Breast epithelium (tissue), 3 donors: ENCODE measurements around the gene DCBLD1.

Experiments used
- CTCF ChIP-seq, 3 donors: fragments of 450-650 bp; IDR thresholded peaks; one replicate each; pipeline ENCODE4 v1.5.1; 2016 to 2017; ENCODE audit warnings: antibody characterized with exemption in 3 of 3, mild to moderate bottlenecking in 3 of 3, moderate library complexity in 3 of 3
- POLR2A ChIP-seq: fragments of 450-650 bp; IDR thresholded peaks from one replicate; pipeline ENCODE4 v1.6.1; 2016; ENCODE audit warnings: antibody characterized with exemption, mild to moderate bottlenecking, moderate library complexity
- POLR2AphosphoS5 ChIP-seq, 3 donors: sonication (generic); formaldehyde crosslinking; IDR thresholded peaks; one replicate each; pipeline ENCODE4 v1.6.1; 2017; ENCODE audit warnings: antibody characterized with exemption in 3 of 3

GRCh38 chr6:117531809-117532725 is 49.6 kb downstream of the DCBLD1 start:
- TF ChIP-seq CTCF (IDR thresholded peaks at IDR 0.05) (no peak), POLR2AphosphoS5 (IDR thresholded peaks at IDR 0.05) (no peak), POLR2A (no peak)
